NCI-H1048 (cell line): ENCODE results near the gene MCC.
"Not testable (repeated sequence)": the region's sequence is repeated elsewhere in the genome, so short reads cannot be mapped to it uniquely, and the experiment has no call there.

Source experiments
- DNase-seq: peaks from one replicate; lab custom pipeline; 2025; lab: John Stamatoyannopoulos, UW

MCC gene

GRCh38 chr5:113490317-113490716, 2.1 kb upstream of the MCC start:
- DNase-seq = no peak

- no peak for DNase-seq
Observed at GRCh38 chr5:113489299-113489698, 1.0 kb upstream of the MCC start.

- DNase-seq = no peak
Observed at GRCh38 chr5:113488645-113489184, 462 bp upstream of the MCC start.

GRCh38 chr5:113487416-113487780, 855 bp downstream of the MCC start:
- DNase-seq = no peak

DNA sequence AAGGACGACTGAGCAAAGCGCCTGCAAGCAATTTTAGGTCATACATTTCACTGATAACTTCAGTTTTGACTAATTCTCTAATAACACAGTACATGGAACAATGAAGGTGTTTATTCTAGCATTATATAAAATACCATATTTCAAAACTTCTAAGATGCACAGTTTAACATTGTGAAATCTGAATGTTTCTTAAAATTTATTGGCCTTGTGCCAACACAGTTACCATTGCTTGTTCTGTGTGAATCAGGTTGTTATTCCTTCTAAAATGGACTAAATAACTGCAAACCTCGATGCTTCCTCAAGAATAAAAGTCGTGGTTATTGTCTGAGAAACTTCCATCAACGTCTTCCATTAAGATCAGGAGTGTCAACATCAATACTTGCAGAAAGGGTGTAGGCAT, 8.0 kb downstream of the MCC start:
- no peak for DNase-seq

GRCh38 chr5:113478691-113479090, 9.6 kb downstream of the MCC start:
- no peak for DNase-seq

DNA sequence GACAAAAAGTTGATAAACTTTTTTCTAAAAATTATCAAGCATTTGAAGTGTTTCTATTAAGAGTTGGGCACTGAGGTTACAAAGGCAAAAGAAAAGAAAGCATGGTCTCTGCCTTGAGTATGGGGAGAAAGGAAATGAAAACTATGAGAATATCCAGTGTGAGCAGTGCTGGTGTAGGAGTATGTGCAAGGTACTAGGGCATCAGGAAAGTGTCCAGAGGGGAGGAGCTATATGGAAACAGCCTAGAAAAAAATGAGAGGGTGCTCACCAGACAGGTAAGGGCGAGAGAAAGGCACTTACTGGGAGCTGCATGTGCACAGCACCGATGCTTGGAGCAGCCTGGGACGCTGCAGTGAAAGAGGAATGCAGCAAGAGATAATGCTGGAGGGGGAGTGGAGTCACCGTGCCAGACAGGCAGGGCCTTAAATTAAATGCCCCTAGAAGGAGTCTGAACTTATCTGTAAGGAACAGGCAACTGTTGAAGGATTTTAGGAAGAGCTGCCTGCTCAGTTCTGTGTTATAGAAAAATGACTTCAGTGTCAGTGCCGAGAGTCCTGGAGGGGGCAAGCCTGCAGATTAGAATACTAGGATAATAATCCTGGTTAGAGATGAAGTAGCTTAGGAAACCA, 14.0 kb downstream of the MCC start:
- no peak for DNase-seq

GRCh38 chr5:113463032-113463431, 25.2 kb downstream of the MCC start:
- DNase-seq = no peak

GRCh38 chr5:113457106-113457505, 31.1 kb downstream of the MCC start:
- not testable (repeated sequence) for DNase-seq

DNA sequence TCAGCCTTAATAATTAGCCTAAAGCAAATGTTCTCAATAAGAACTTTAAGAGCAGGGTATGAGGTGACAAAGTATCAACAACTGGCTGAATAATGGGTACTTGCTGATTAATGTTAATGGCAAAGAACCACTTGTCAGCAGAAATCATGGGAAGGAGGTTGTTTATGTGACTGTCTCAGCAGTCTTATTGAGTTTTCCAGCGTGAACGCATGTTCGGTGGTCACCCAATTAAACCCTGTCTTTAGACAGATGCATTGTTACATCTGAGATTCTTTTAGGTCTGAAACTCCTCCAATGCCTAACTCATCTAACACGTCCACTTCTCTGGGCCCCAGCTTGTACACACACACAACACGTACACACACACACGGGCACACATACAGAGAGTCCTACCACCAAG, 35.3 kb downstream of the MCC start:
- no peak for DNase-seq

DNA sequence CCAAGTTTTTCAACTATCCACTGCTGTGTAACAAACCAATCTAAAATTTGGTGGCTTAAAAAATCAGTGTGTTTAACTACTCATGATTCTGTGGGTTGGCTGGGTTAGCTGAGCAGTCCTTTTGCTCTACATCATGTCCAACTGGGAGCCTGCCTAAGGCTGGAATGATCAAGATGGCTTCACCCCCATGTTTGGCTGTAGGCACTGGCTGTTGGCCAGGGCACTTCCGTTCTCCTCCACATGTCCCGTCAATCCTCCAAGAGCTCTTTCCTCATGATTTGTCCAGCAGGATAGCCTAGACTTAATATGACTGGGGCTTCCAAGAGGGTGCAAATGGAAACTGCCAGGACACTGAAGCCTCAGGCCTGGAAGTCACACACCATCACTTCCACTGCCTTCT, 36.5 kb downstream of the MCC start:
- no peak for DNase-seq

- DNase-seq = no peak
Observed at GRCh38 chr5:113450929-113451328, 37.3 kb downstream of the MCC start.

- DNase-seq = no peak
Observed at GRCh38 chr5:113450462-113450861, 37.8 kb downstream of the MCC start.

- DNase-seq = no peak
Observed at GRCh38 chr5:113448252-113448651, 40.0 kb downstream of the MCC start.

GRCh38 chr5:113447498-113448050, 40.7 kb downstream of the MCC start:
- no peak for DNase-seq

- DNase-seq = no peak
Observed at GRCh38 chr5:113446358-113446927, 41.8 kb downstream of the MCC start.

DNA sequence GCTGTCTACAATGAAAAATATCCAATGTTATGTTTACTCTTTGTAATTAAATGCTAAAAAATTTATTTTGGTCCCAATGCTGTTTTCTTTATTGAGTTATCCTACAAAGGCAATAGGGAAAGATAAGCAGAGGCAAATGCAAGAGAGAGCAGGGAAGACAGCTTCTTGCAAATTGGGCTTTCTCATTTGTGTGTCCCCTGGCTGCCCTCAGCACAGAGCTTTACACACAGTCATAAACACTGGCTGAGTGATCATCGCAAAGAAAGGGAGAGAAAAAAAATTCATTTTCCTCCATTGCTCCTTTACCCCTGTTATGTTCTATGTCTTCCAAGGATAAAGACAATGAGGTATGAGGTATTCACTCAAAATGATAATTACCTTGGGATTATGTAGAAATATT, 51.1 kb downstream of the MCC start:
- DNase-seq = no peak

- no peak for DNase-seq
Observed at GRCh38 chr5:113435575-113435974, 52.7 kb downstream of the MCC start.

GRCh38 chr5:113434889-113435288, 53.4 kb downstream of the MCC start, which contains the start of gene TSSK1B:
Gene TSSK1B (minus strand): TSS chr5:113434989. CDS start chr5:113434839, 150 bp downstream.
- no peak for DNase-seq

DNA sequence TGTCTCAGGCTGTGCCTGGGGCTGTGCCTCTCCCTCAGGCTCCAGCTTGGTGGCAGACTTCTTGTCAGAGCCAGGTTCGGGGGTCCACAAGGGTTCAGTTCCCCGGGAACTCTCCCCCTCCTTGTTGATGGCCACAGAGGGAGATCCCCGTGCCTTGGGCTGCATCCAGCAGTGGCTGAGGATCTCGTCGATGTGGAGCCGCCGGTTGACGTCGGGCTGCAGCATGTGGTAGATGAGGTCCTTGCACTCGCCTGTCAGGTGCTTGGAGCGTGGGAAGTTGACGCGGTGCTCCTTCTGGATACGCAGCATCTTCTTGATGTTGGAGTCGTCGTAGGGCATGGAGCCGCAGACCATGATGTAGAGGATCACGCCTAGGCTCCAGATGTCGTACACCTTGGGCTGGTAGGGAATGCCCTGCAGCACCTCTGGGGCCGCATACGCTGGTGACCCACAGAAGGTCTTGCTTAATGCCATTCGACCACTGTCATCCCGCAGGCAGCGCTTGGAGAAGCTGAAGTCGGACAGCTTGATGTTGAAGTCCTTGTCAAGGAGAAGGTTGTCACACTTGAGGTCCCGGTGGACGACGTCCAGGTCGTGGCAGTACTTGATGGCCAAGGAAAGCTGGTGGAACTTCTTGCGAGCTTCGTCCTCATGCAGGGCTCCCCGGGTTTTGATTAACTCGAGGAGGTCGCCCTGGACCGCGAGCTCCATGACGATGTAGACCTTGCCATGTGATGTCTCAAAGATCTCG, 54.2 kb downstream of the MCC start:
- no peak for DNase-seq

GRCh38 chr5:113433071-113433470, 55.2 kb downstream of the MCC start:
- no peak for DNase-seq

GRCh38 chr5:113427871-113428574, 60.2 kb downstream of the MCC start:
- DNase-seq = no peak
